Activated CD4-positive, alpha-beta T cell treated with anti-CD3 and anti-CD28 coated beads, Interleukin-2, Interleukin-4, amounts not matched to agents 100 ng/mL and 50 ng/mL, durations not matched to agents 16 hours and 8 hours (primary cell): ENCODE results near the gene EML1.

Experiments
- DNase-seq: peaks from one replicate; pipeline ENCODE4 v3.0.0-alpha.2; 2020; ENCODE audit warnings: low spot score

EML1 gene

GRCh38 chr14:99904506-99904905, 111.3 kb downstream of the EML1 start:
- no peak for DNase-seq

GRCh38 chr14:99905121-99905520, 111.9 kb downstream of the EML1 start:
- no peak for DNase-seq

GRCh38 chr14:99907761-99908652, 114.8 kb downstream of the EML1 start:
- DNase-seq = no peak

GRCh38 chr14:99908653-99909250, 115.5 kb downstream of the EML1 start:
- no peak for DNase-seq

- DNase-seq = no peak
Measured at GRCh38 chr14:99909513-99910064, 116.4 kb downstream of the EML1 start.

- DNase-seq = no peak
Measured at GRCh38 chr14:99910337-99911309, 117.4 kb downstream of the EML1 start.

GRCh38 chr14:99915305-99916090, 122.3 kb downstream of the EML1 start:
- DNase-seq = no peak

- DNase-seq = no peak
Measured at GRCh38 chr14:99916091-99916383, 122.8 kb downstream of the EML1 start.

- no peak for DNase-seq
Measured at GRCh38 chr14:99918781-99919180, 125.6 kb downstream of the EML1 start.

- no peak for DNase-seq
Measured at GRCh38 chr14:99921425-99921824, 128.2 kb downstream of the EML1 start.

- no peak for DNase-seq
Measured at GRCh38 chr14:99924379-99924778, 131.2 kb downstream of the EML1 start.

- DNase-seq = no peak
Measured at GRCh38 chr14:99925471-99925870, 132.3 kb downstream of the EML1 start.

- DNase-seq = no peak
Measured at GRCh38 chr14:99928963-99929362, 135.8 kb downstream of the EML1 start.

GRCh38 chr14:99929601-99930000, 136.4 kb downstream of the EML1 start:
- DNase-seq = no peak

GRCh38 chr14:99930420-99931274, 137.4 kb downstream of the EML1 start:
- peak; percentile 75 for DNase-seq

GRCh38 chr14:99931308-99931707, 138.1 kb downstream of the EML1 start:
- no peak for DNase-seq

- no peak for DNase-seq
Measured at GRCh38 chr14:99936056-99936455, 142.8 kb downstream of the EML1 start.

GRCh38 chr14:99936738-99937474, 143.7 kb downstream of the EML1 start:
- DNase-seq = no peak

GRCh38 chr14:99937475-99938244, 144.4 kb downstream of the EML1 start:
- DNase-seq = no peak
